HG02981 (cell line): ENCODE data around the gene SPECC1.

ENCODE experiments used
- ATAC-seq: cut with Tn5 transposase; IDR thresholded peaks from one replicate; pipeline ENCODE4 v1.9.1; 2021; ENCODE audit warnings: mild to moderate bottlenecking, moderate library complexity; ENCODE audit not compliant: unreplicated experiment

The SPECC1 gene

GRCh38 chr17:20122254-20122879 lies 113.2 kb downstream of the SPECC1 start:
- ATAC-seq: no peak

GRCh38 chr17:20123209-20123608 lies 114.0 kb downstream of the SPECC1 start:
- no peak for ATAC-seq

GRCh38 chr17:20125724-20126123 lies 116.6 kb downstream of the SPECC1 start:
- ATAC-seq: no peak

GRCh38 chr17:20127360-20128035 lies 118.3 kb downstream of the SPECC1 start:
- ATAC-seq: no peak

- ATAC-seq: no peak
These were observed 119.0 kb downstream of the SPECC1 start for GRCh38 chr17:20128036-20128667.

GRCh38 chr17:20133517-20133916 lies 124.4 kb downstream of the SPECC1 start:
- ATAC-seq: no peak

- ATAC-seq: no peak
These were observed 132.2 kb downstream of the SPECC1 start for GRCh38 chr17:20141198-20141972.

- no peak for ATAC-seq
These were observed 133.1 kb downstream of the SPECC1 start for GRCh38 chr17:20142268-20142667.

- no peak for ATAC-seq
These were observed 134.6 kb downstream of the SPECC1 start for GRCh38 chr17:20143740-20144139.

GRCh38 chr17:20145567-20145966 lies 136.4 kb downstream of the SPECC1 start:
- ATAC-seq: no peak

GRCh38 chr17:20149251-20149650 lies 140.1 kb downstream of the SPECC1 start:
- ATAC-seq: no peak

- ATAC-seq: no peak
These were observed 142.0 kb downstream of the SPECC1 start for GRCh38 chr17:20151174-20151573.

- ATAC-seq: no peak
These were observed 144.1 kb downstream of the SPECC1 start for GRCh38 chr17:20153231-20153630.

GRCh38 chr17:20154286-20155000 lies 145.3 kb downstream of the SPECC1 start:
- ATAC-seq: no peak

- peak; percentile 94 for ATAC-seq
These were observed 146.4 kb downstream of the SPECC1 start for GRCh38 chr17:20155258-20156195.

GRCh38 chr17:20156196-20157000 lies 147.2 kb downstream of the SPECC1 start:
- ATAC-seq: peak; percentile 13

GRCh38 chr17:20157001-20157310 lies 147.8 kb downstream of the SPECC1 start:
- no peak for ATAC-seq

- ATAC-seq: no peak
These were observed 149.4 kb downstream of the SPECC1 start for GRCh38 chr17:20158580-20158979.

- no peak for ATAC-seq
These were observed 150.4 kb downstream of the SPECC1 start for GRCh38 chr17:20159406-20160069.
